Measurements from ENCODE around the gene LRRC7. TPM values are rescaled to one million over a fixed set of nuclear protein-coding genes. Genes with fewer than 3 reads are reported as not detected.

The LRRC7 gene
- total and polyA plus RNA-seq, 2 of the 13 experiments (the other 11 are each of a cell fraction or from before 2014, with no cell fraction given): not detected

- no peak for TF ChIP-seq ZNF567 (CRISPR knock-in tag; IDR thresholded peaks at IDR 0.05; ENCODE audit: borderline replicate concordance)
- TF ChIP-seq KAT8 (CRISPR knock-in tag; IDR thresholded peaks at IDR 0.05): no peak
- TF ChIP-seq ZNF773 (CRISPR knock-in tag; IDR thresholded peaks at IDR 0.05; ENCODE audit: borderline replicate concordance): no peak
- TF ChIP-seq SOX13 (IDR thresholded peaks at IDR 0.05): no peak
- no peak for TF ChIP-seq SOX13 (CRISPR knock-in tag; conservative IDR thresholded peaks at IDR 0.05 in 1 of 2, IDR thresholded peaks at IDR 0.05 in 1 of 2)
- no peak for TF ChIP-seq KDM5A (IDR thresholded peaks at IDR 0.05; ENCODE audit: borderline replicate concordance, low read length)
- no peak for TF ChIP-seq ZNF609 (CRISPR knock-in tag; IDR thresholded peaks at IDR 0.05; ENCODE audit: borderline replicate concordance)
- TF ChIP-seq TCF12 (IDR thresholded peaks at IDR 0.05): no peak
- no peak for TF ChIP-seq TCF12 (CRISPR knock-in tag; IDR thresholded peaks at IDR 0.05)
- TF ChIP-seq ZNF75D (CRISPR knock-in tag; IDR thresholded peaks at IDR 0.05; ENCODE audit: borderline replicate concordance): no peak
- TF ChIP-seq ISL2 (CRISPR knock-in tag; IDR thresholded peaks at IDR 0.05): no peak
Measured at GRCh38 chr1:70005386-70006034, 437.8 kb downstream of the LRRC7 start (continued).

Measured in HepG2 (cell line).